Endothelial cell of umbilical vein (primary cell): ENCODE data around the gene PRKD1. TPM values are rescaled to one million over a fixed set of nuclear protein-coding genes. Genes with fewer than 3 reads are reported as not detected.

Experiments used
- BruUV-seq: library from RNA; stranded (reverse); fragments of 400-500 nt; replicated peaks from 2 replicates; lab custom pipeline; 2021; lab: Mats Ljungman, UMichigan
- CTCF ChIA-PET: fragments of 300-600, 350-600 bp; sonication (Branson Sonifier 250); formaldehyde crosslinking; loops from one replicate; lab custom pipeline; 2021; ENCODE audit warnings: antibody characterized with exemption, inconsistent platforms; lab: Charles Lee
- POLR2A ChIA-PET: fragments of 300-600, 350-600 bp; sonication (Branson Sonifier 250); formaldehyde crosslinking; loops from one replicate; lab custom pipeline; 2021; ENCODE audit warnings: antibody characterized with exemption, inconsistent platforms; lab: Charles Lee
- DNase-seq: peaks from one replicate; pipeline ENCODE4 v3.0.0-alpha.2; 2011; ENCODE audit warnings: low read depth, low spot score
- FAIRE-seq: peaks from 2 replicates; lab custom pipeline; 2011; peaks lifted over from hg19 to GRCh38; lab: Jason Lieb, UNC
- H2AFZ ChIP-seq: 2 replicates; pipeline ENCODE4 v1.6.0; 2012; ENCODE audit warnings: low read depth, low read length, control low read depth, inconsistent platforms
- H3K27ac ChIP-seq: 2 replicates; pipeline ENCODE4 v1.5.1; 2011; ENCODE audit warnings: low read depth, mild to moderate bottlenecking, control low read depth, low read length, moderate library complexity; ENCODE audit not compliant: insufficient read depth
- H3K27me3 ChIP-seq, 2 experiments: 2 replicates each; pipeline versions ENCODE4 v1.6.0 to v1.6.1; 2011; ENCODE audit warnings: low read length in 2 of 2, mixed read lengths in 1 of 2; ENCODE audit not compliant: control insufficient read depth in 2 of 2, insufficient read depth in 2 of 2
- H3K36me3 ChIP-seq, 2 experiments: 2 replicates in 1 of 2; 3 replicates in 1 of 2; pipeline ENCODE4 v1.5.1; 2011; ENCODE audit warnings: low read length in 2 of 2, mild to moderate bottlenecking in 1 of 2, moderate library complexity in 1 of 2; ENCODE audit not compliant: control insufficient read depth in 2 of 2, insufficient read depth in 2 of 2; ENCODE audit errors: extremely low read depth in 1 of 2
- H3K4me1 ChIP-seq: 3 replicates; pipeline ENCODE4 v1.5.1; 2011; ENCODE audit warnings: mild to moderate bottlenecking, low read length; ENCODE audit not compliant: control insufficient read depth, insufficient read depth; ENCODE audit errors: extremely low read depth
- H3K4me2 ChIP-seq: 2 replicates; pipeline ENCODE4 v1.6.1; 2011; ENCODE audit warnings: low read length, control low read depth, mixed read lengths; ENCODE audit not compliant: insufficient read depth
- H3K4me3 ChIP-seq, 3 experiments: fragments of 200-600 bp in 1 of 3; sonication (generic), shearing (Covaris generic) in 1 of 3; replicated peaks in 1 of 3; 2 replicates each; pipeline ENCODE4 v1.5.1; 2011 to 2016; ENCODE audit warnings: control low read depth in 3 of 3, low read length in 3 of 3, mild to moderate bottlenecking in 2 of 3, inconsistent platforms in 1 of 3, low read depth in 1 of 3, moderate library complexity in 1 of 3; ENCODE audit not compliant: insufficient read depth in 1 of 3
- H3K79me2 ChIP-seq: 2 replicates; pipeline ENCODE4 v1.6.0; 2012; ENCODE audit warnings: low read length, inconsistent platforms; ENCODE audit not compliant: control insufficient read depth, insufficient read depth
- H3K9ac ChIP-seq: replicated peaks from 2 replicates; pipeline ENCODE3; 2011; ENCODE audit warnings: low read length, control low read depth; ENCODE audit not compliant: insufficient read depth; ENCODE audit errors: extremely low read depth
- H3K9me1 ChIP-seq: replicated peaks from 3 replicates; pipeline ENCODE4 v1.6.0; 2011; ENCODE audit warnings: mild to moderate bottlenecking, low read length; ENCODE audit not compliant: control insufficient read depth, insufficient read depth; ENCODE audit errors: extremely low read depth
- H3K9me3 ChIP-seq: replicated peaks from 2 replicates; pipeline ENCODE4 v1.5.1; 2012; ENCODE audit warnings: low read length, inconsistent platforms; ENCODE audit not compliant: control insufficient read depth, insufficient read depth
- H4K20me1 ChIP-seq: replicated peaks from 2 replicates; pipeline ENCODE3; 2011; ENCODE audit warnings: mild to moderate bottlenecking, low read length; ENCODE audit not compliant: control insufficient read depth, insufficient read depth; ENCODE audit errors: extremely low read depth
- CTCF ChIP-seq, 2 donors: IDR thresholded peaks; 1 replicate in 1 of 2; 2 replicates in 1 of 2; pipeline ENCODE4 v1.5.1; 2011; ENCODE audit warnings: low read length in 2 of 2, mild to moderate bottlenecking in 2 of 2, moderate library complexity in 2 of 2, control low read depth in 1 of 2, inconsistent platforms in 1 of 2, low read depth in 1 of 2; ENCODE audit not compliant: insufficient read depth in 1 of 2; ENCODE audit errors: extremely low read depth in 1 of 2
- GATA2 ChIP-seq: IDR thresholded peaks from 2 replicates; pipeline ENCODE4 v1.7.0; 2011; ENCODE audit warnings: low read depth, mild to moderate bottlenecking, moderate library complexity, mixed read lengths, low read length; ENCODE audit not compliant: insufficient read length, insufficient read depth
- JUN ChIP-seq: IDR thresholded peaks from 2 replicates; pipeline ENCODE4 v1.6.1; 2011; ENCODE audit warnings: borderline replicate concordance, low read depth; ENCODE audit not compliant: insufficient read length, insufficient read depth
- POLR2A ChIP-seq: IDR thresholded peaks from 2 replicates; pipeline ENCODE4 v1.6.1; 2012; ENCODE audit warnings: low read depth, mild to moderate bottlenecking, control low read depth, low read length
- POLR2AphosphoS5 ChIP-seq: IDR thresholded peaks from 2 replicates; pipeline ENCODE4 v1.6.1; 2012; ENCODE audit warnings: low read depth, mild to moderate bottlenecking, control low read depth, low read length, moderate library complexity; ENCODE audit not compliant: insufficient read depth
- dilution Hi-C: fragments of 300-500 bp; cut with MboI; formaldehyde crosslinking; loops from one replicate; pipeline ENCODE4 v1.15.0; 2019; ENCODE audit warnings: low sequenced_read_pairs; ENCODE audit not compliant: extremely low pct_ligation_motif_present
- intact Hi-C: fragments of 100-400 bp; cut with micrococcal nuclease; formaldehyde crosslinking; loops from one replicate; pipeline ENCODE4 v1.10.0; 2022
- polyA plus RNA-seq, 4 experiments: library from polyadenylated mRNA; depleted of rRNA in 3 of 4; stranded (reverse) in 3 of 4; unstranded in 1 of 4; fragments of >200 nt; gene quantifications; 2 replicates each; pipeline versions ENCODE4 v1.2.1 to v1.2.3, GENCODE V29; 2011 to 2012; ENCODE audit warnings: missing spikeins in 1 of 4
- total RNA-seq: library from RNA; stranded (reverse); gene quantifications from 2 replicates; pipeline ENCODE4 v1.2.3, GENCODE V29; 2021

Gene PRKD1
- total and polyA plus RNA-seq, 2 donors (not counting 3 experiments of a cell fraction or from before 2014, with no cell fraction given): 3.9 to 10.9 TPM

GRCh38 chr14:29804481-29805266 lies 123.0 kb downstream of the PRKD1 start:
- H3K4me3 ChIP-seq: no peak overlapping the region
- dilution Hi-C loops (no loop called here), intact Hi-C loops (no loop called here)
- H3K9me3 ChIP-seq: no peaks in the 10 kb centered on the region
- DNase-seq: no peak
- no peak overlapping the region for H3K4me2 ChIP-seq
- no peak for TF ChIP-seq POLR2A
- TF ChIP-seq GATA2: no peak
- TF ChIP-seq POLR2AphosphoS5: no peak
- TF ChIP-seq JUN: no peak
- no peaks in the 10 kb centered on the region for H3K27me3 ChIP-seq
- no peaks in the 10 kb centered on the region for H3K9me1 ChIP-seq
- no peaks in the 10 kb centered on the region for H3K36me3 ChIP-seq
- FAIRE-seq: no peak
- no peaks in the 10 kb centered on the region for H3K4me1 ChIP-seq
- H3K79me2 ChIP-seq: no peaks in the 10 kb centered on the region
- no peak overlapping the region for H2AFZ ChIP-seq
- no peak overlapping the region for H3K9ac ChIP-seq
- no peaks in the 10 kb centered on the region for H4K20me1 ChIP-seq
- CTCF ChIA-PET: no interaction called here
- no TSS peak for BruUV-seq
- POLR2A ChIA-PET: no interaction called here
- H3K27ac ChIP-seq: no peak overlapping the region

- Histone ChIP-seq H3K27ac (no peak overlapping the region), H3K4me1 (no peaks in the 10 kb centered on the region), H3K9me1 (no peaks in the 10 kb centered on the region), H4K20me1 (no peaks in the 10 kb centered on the region), H3K9me3 (no peaks in the 10 kb centered on the region), H3K4me3 (no peak overlapping the region), H3K36me3 (no peaks in the 10 kb centered on the region), H3K4me2 (no peak overlapping the region), H3K9ac (no peak overlapping the region), H2AFZ (no peak overlapping the region), H3K79me2 (no peaks in the 10 kb centered on the region), H3K27me3 (no peaks in the 10 kb centered on the region)
- FAIRE-seq (no peak), DNase-seq (no peak)
- dilution Hi-C loops (no loop called here), intact Hi-C loops (no loop called here)
- POLR2A ChIA-PET: no interaction called here
- CTCF ChIA-PET: no interaction called here
- BruUV-seq: no TSS peak
- TF ChIP-seq CTCF (IDR thresholded peaks at IDR 0.05; ENCODE audit: extremely low read depth in 1 of 2, insufficient read depth in 1 of 2, low read depth in 1 of 2, low read length in 2 of 2) (no peak), POLR2A (no peak)
Observed at GRCh38 chr14:29803045-29803444, 124.6 kb downstream of the PRKD1 start.
